Mesendoderm (in vitro differentiated cells): ENCODE data around the gene LAMC1.
"Not testable (repeated sequence)": the region's sequence is repeated elsewhere in the genome, so short reads cannot be mapped to it uniquely, and the experiment has no call there.

Experiments
- DNase-seq: peaks from one replicate; pipeline ENCODE4 v3.0.0; 2013
- H2AK5ac ChIP-seq: 2 replicates; pipeline ENCODE4 v1.6.1; 2013; ENCODE audit warnings: low read length, inconsistent platforms
- H2BK120ac ChIP-seq: 2 replicates; pipeline ENCODE4 v1.6.1; 2013; ENCODE audit warnings: low read depth, mild to moderate bottlenecking, low read length, moderate library complexity, mixed read lengths
- H2BK15ac ChIP-seq: replicated peaks from 2 replicates; pipeline ENCODE4 v1.6.1; 2013; ENCODE audit warnings: low read depth, mild to moderate bottlenecking, moderate library complexity
- H2BK5ac ChIP-seq: 2 replicates; pipeline ENCODE4 v1.6.1; 2013; ENCODE audit warnings: low read length, inconsistent platforms
- H3K18ac ChIP-seq: 2 replicates; pipeline ENCODE4 v1.6.1; 2013; ENCODE audit warnings: mild to moderate bottlenecking, low read length, mixed read lengths
- H3K23ac ChIP-seq: one replicate; pipeline ENCODE4 v1.6.1; 2013; ENCODE audit warnings: low read length
- H3K27ac ChIP-seq: 2 replicates; pipeline ENCODE4 v1.5.1; 2013; ENCODE audit warnings: low read depth, mild to moderate bottlenecking, inconsistent platforms, low read length, moderate library complexity
- H3K27me3 ChIP-seq: 2 replicates; pipeline ENCODE4 v1.6.1; 2013; ENCODE audit warnings: low read length, control low read depth, mild to moderate bottlenecking, inconsistent platforms; ENCODE audit not compliant: insufficient read depth, poor library complexity
- H3K36me3 ChIP-seq: 2 replicates; pipeline ENCODE4 v1.6.1; 2013; ENCODE audit warnings: low read length, inconsistent platforms; ENCODE audit not compliant: control insufficient read depth, insufficient read depth
- H3K4ac ChIP-seq: one replicate; pipeline ENCODE4 v1.6.1; 2013; ENCODE audit warnings: low read depth, mild to moderate bottlenecking, low read length, moderate library complexity
- H3K4me1 ChIP-seq: 2 replicates; pipeline ENCODE4 v1.6.1; 2013; ENCODE audit warnings: low read depth, low read length, inconsistent platforms; ENCODE audit not compliant: control insufficient read depth
- H3K4me2 ChIP-seq: 2 replicates; pipeline ENCODE4 v1.6.1; 2013; ENCODE audit warnings: low read length
- H3K4me3 ChIP-seq: 2 replicates; pipeline ENCODE4 v1.5.1; 2013; ENCODE audit warnings: mild to moderate bottlenecking, low read length
- H3K56ac ChIP-seq: one replicate; pipeline ENCODE4 v1.6.1; 2013; ENCODE audit warnings: low read length
- H3K79me1 ChIP-seq: 2 replicates; pipeline ENCODE4 v1.6.1; 2013; ENCODE audit warnings: low read length, inconsistent platforms
- H3K79me2 ChIP-seq: 2 replicates; pipeline ENCODE4 v1.6.1; 2013; ENCODE audit warnings: mild to moderate bottlenecking, low read length; ENCODE audit not compliant: control insufficient read depth, insufficient read depth
- H3K9ac ChIP-seq: 2 replicates; pipeline ENCODE4 v1.6.1; 2013; ENCODE audit warnings: low read length, inconsistent platforms
- H4K5ac ChIP-seq: one replicate; pipeline ENCODE4 v1.6.1; 2013; ENCODE audit warnings: low read length
- H4K8ac ChIP-seq: one replicate; pipeline ENCODE4 v1.6.1; 2013; ENCODE audit warnings: low read depth, mild to moderate bottlenecking, control low read depth, low read length, moderate library complexity
- WGBS: extraction: QIAGEN DNeasy Blood & Tissue Kit; methylation state at CpG from one replicate; pipeline ENCODE4 v1.1.7; 2013; ENCODE audit warnings: low lambda C conversion rate, missing lambda C conversion rate; ENCODE audit not compliant: insufficient coverage; ENCODE audit errors: extremely low coverage; 5-methylcytosine and 5-hydroxymethylcytosine counted together

The LAMC1 gene

GRCh38 chr1:183069562-183070216 lies 46.5 kb downstream of the LAMC1 start:
- no peak overlapping the region for H4K5ac ChIP-seq
- no peak overlapping the region for H3K4me3 ChIP-seq
- H2BK5ac ChIP-seq = no peak overlapping the region
- H3K79me2 ChIP-seq = peaks cover 7% of the 10 kb centered on the region
- no peak overlapping the region for H3K18ac ChIP-seq
- WGBS = no CpG with 5 or more reads among the region's 4 CpGs
- peaks cover 5% of the 10 kb centered on the region for H3K4me1 ChIP-seq
- H4K8ac ChIP-seq = no peak overlapping the region
- H3K23ac ChIP-seq = peak overlapping the region; percentile 48
- H2BK120ac ChIP-seq = no peak overlapping the region
- H3K4ac ChIP-seq = no peak overlapping the region
- no peak overlapping the region for H3K27ac ChIP-seq
- H3K56ac ChIP-seq = no peak overlapping the region
- DNase-seq = no peak
- no peaks in the 10 kb centered on the region for H3K27me3 ChIP-seq
- H3K4me2 ChIP-seq = no peak overlapping the region
- no peak overlapping the region for H2AK5ac ChIP-seq
- H3K36me3 ChIP-seq = no peaks in the 10 kb centered on the region
- no peak overlapping the region for H2BK15ac ChIP-seq
- no peak overlapping the region for H3K9ac ChIP-seq
- peaks cover 10% of the 10 kb centered on the region for H3K79me1 ChIP-seq

- Histone ChIP-seq H3K56ac (no peak overlapping the region), H2BK15ac (no peak overlapping the region), H3K18ac (no peak overlapping the region), H3K9ac (no peak overlapping the region), H4K8ac (no peak overlapping the region), H3K23ac (no peak overlapping the region), H2AK5ac (no peak overlapping the region), H3K4me1 (peaks cover 5% of the 10 kb centered on the region), H2BK120ac (no peak overlapping the region), H3K27ac (no peak overlapping the region), H3K27me3 (no peaks in the 10 kb centered on the region), H3K4me3 (no peak overlapping the region), H3K4me2 (no peak overlapping the region), H3K36me3 (no peaks in the 10 kb centered on the region), H3K79me1 (peaks cover 11% of the 10 kb centered on the region), H3K79me2 (peaks cover 6% of the 10 kb centered on the region), H4K5ac (no peak overlapping the region), H2BK5ac (no peak overlapping the region), H3K4ac (no peak overlapping the region)
- WGBS = no CpG with 5 or more reads among the region's 3 CpGs
- DNase-seq = no peak
Measured at GRCh38 chr1:183070234-183070922, 47.2 kb downstream of the LAMC1 start.

- H4K8ac ChIP-seq = no peak overlapping the region
Measured at GRCh38 chr1:183070923-183071618, 47.9 kb downstream of the LAMC1 start.

GRCh38 chr1:183072595-183072994 lies 49.4 kb downstream of the LAMC1 start:
- not testable (repeated sequence) for H4K5ac ChIP-seq, H3K27ac ChIP-seq, H3K56ac ChIP-seq, H2BK120ac ChIP-seq, H3K23ac ChIP-seq, H4K8ac ChIP-seq, H3K18ac ChIP-seq, DNase-seq, H3K4me2 ChIP-seq, H2BK15ac ChIP-seq, H3K79me2 ChIP-seq, H3K4ac ChIP-seq, H3K9ac ChIP-seq, H3K4me1 ChIP-seq, H3K4me3 ChIP-seq, H3K36me3 ChIP-seq, H3K27me3 ChIP-seq, H2BK5ac ChIP-seq, H2AK5ac ChIP-seq
- peaks cover 11% of the 10 kb centered on the region for H3K79me1 ChIP-seq
- WGBS = no CpG with 5 or more reads among the region's 7 CpGs

More at GRCh38 chr1:183070923-183071618, 47.9 kb downstream of the LAMC1 start:
- Histone ChIP-seq H3K79me1 (peaks cover 11% of the 10 kb centered on the region), H3K27me3 (no peaks in the 10 kb centered on the region), H3K23ac (no peak overlapping the region), H3K18ac (no peak overlapping the region), H2AK5ac (no peak overlapping the region), H3K4me3 (no peak overlapping the region), H3K4me1 (peaks cover 5% of the 10 kb centered on the region), H3K79me2 (peaks cover 6% of the 10 kb centered on the region), H2BK120ac (no peak overlapping the region), H3K9ac (no peak overlapping the region), H3K36me3 (no peaks in the 10 kb centered on the region), H4K5ac (no peak overlapping the region), H3K4me2 (no peak overlapping the region), H3K4ac (no peak overlapping the region), H3K56ac (no peak overlapping the region), H2BK5ac (no peak overlapping the region), H3K27ac (no peak overlapping the region), H2BK15ac (no peak overlapping the region)
- DNase-seq = peak; percentile 65
- WGBS = no CpG with 5 or more reads among the region's 3 CpGs

- Histone ChIP-seq H3K27me3 (no peaks in the 10 kb centered on the region), H3K4me3 (no peak overlapping the region), H3K23ac (no peak overlapping the region), H3K79me1 (peaks cover 11% of the 10 kb centered on the region), H3K9ac (no peak overlapping the region), H3K79me2 (peaks cover 6% of the 10 kb centered on the region), H3K18ac (no peak overlapping the region), H3K27ac (no peak overlapping the region), H3K36me3 (no peaks in the 10 kb centered on the region), H2BK120ac (no peak overlapping the region), H3K4me2 (no peak overlapping the region), H3K4me1 (peaks cover 5% of the 10 kb centered on the region), H2AK5ac (no peak overlapping the region), H2BK15ac (no peak overlapping the region), H4K5ac (no peak overlapping the region), H4K8ac (no peak overlapping the region), H2BK5ac (no peak overlapping the region), H3K4ac (no peak overlapping the region), H3K56ac (no peak overlapping the region)
- no peak for DNase-seq
Measured at GRCh38 chr1:183073320-183073719, 50.1 kb downstream of the LAMC1 start.
